ENCODE measurements around the gene DALRD3. TPM values are rescaled to one million over a fixed set of nuclear protein-coding genes. Genes with fewer than 3 reads are reported as not detected.

Gene DALRD3
- total and polyA plus RNA-seq, 2 donors (not counting 1 experiment from before 2014, with no cell fraction given), result 57.2 to 82.6 TPM

DNA sequence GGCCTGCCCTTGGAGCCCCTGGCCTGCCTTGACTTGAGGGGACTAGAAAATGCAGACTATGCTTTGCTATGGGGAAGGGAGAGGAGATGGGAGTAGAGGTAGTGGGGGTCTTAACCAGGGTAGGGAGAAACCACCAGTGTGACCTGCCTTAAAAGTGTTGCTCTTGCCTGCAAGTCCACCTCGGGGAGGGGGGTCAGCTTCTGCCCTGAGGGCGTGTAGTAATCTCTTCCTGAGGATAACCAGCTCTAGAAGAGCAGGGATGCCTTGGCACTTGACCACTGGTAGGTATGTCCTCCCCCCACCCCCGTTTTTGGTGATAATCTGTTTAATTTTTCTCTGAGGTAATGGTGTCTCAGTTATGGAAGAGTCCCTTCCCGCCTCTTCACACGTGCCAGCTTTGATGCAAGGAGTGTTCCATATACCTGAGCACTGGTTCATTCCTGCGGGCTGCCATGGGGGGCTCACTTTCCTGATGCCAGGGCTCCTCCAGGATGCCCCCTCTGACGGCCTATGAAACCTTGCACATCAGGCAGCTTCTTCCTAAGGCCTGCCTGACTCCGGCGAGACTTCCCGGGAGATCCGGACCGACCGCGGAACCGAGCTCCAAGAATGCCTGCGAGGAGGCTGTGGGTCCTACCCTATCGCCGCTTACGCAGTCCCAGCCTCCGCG lies 29.1 kb downstream of the DALRD3 start:
- ATAC-seq (ENCODE audit: low read depth) (no peak), DNase-seq (no peak)
- Histone ChIP-seq H3K27ac (ENCODE audit: low read length in 2 of 2) (peak overlapping the region; percentile 24 to 32), H3K4me3 (ENCODE audit: control extremely low read depth in 1 of 5, extremely low read depth in 1 of 5, insufficient read depth in 1 of 5, low read depth in 2 of 5, low read length in 4 of 5) (peak overlapping the region; percentile 53 to 86 (median 74)), H2AFZ (ENCODE audit: insufficient read depth, low read depth, low read length, poor library complexity, severe bottlenecking) (peak overlapping the region; percentile 91), H3K9ac (ENCODE audit: low read length) (peak overlapping the region; percentile 91), H3K9me3 (ENCODE audit: control extremely low read depth in 1 of 3, control insufficient read depth in 2 of 3, insufficient read depth in 1 of 3, low read length in 2 of 3) (no peaks in the 10 kb centered on the region), H3K4me2 (replicated peaks; ENCODE audit: low read depth, low read length, poor library complexity, severe bottlenecking) (peak overlapping the region; percentile 97), H4K20me1 (ENCODE audit: control insufficient read depth, insufficient read depth, low read length, poor library complexity, severe bottlenecking) (no peaks in the 10 kb centered on the region), H3K79me2 (ENCODE audit: control insufficient read depth, insufficient read depth, low read length) (peaks cover 11% of the 10 kb centered on the region), H3K27me3 (replicated peaks in 1 of 4; ENCODE audit: control extremely low read depth in 1 of 4, control insufficient read depth in 3 of 4, insufficient read depth in 4 of 4, low read length in 3 of 4) (no peaks in the 10 kb centered on the region), H3K36me3 (replicated peaks in 1 of 2; ENCODE audit: control extremely low read depth in 1 of 2, control insufficient read depth in 1 of 2, extremely low read depth in 1 of 2, insufficient read depth in 2 of 2, low read length in 1 of 2) (peaks cover 0 to 11% of the 10 kb centered on the region in 2 experiments), H3K4me1 (ENCODE audit: control insufficient read depth in 2 of 2, insufficient read depth in 2 of 2, low read length in 2 of 2) (peaks cover 18 to 21% of the 10 kb centered on the region in 2 donors)
- H3K27me3 Mint-ChIP-seq, result no peaks in the 10 kb centered on the region
- peak overlapping the region; percentile 96 for H3K4me3 Mint-ChIP-seq
- TF ChIP-seq, protein P1, sequence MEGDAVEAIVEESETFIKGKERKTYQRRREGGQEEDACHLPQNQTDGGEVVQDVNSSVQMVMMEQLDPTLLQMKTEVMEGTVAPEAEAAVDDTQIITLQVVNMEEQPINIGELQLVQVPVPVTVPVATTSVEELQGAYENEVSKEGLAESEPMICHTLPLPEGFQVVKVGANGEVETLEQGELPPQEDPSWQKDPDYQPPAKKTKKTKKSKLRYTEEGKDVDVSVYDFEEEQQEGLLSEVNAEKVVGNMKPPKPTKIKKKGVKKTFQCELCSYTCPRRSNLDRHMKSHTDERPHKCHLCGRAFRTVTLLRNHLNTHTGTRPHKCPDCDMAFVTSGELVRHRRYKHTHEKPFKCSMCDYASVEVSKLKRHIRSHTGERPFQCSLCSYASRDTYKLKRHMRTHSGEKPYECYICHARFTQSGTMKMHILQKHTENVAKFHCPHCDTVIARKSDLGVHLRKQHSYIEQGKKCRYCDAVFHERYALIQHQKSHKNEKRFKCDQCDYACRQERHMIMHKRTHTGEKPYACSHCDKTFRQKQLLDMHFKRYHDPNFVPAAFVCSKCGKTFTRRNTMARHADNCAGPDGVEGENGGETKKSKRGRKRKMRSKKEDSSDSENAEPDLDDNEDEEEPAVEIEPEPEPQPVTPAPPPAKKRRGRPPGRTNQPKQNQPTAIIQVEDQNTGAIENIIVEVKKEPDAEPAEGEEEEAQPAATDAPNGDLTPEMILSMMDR (IDR thresholded peaks at IDR 0.05), result peak; percentile 8
- TF ChIP-seq EZH2 (IDR thresholded peaks at IDR 0.05; ENCODE audit: borderline replicate concordance, insufficient read depth, low read depth, low read length, poor library complexity, severe bottlenecking), result no peak
- ChIA-PET POLR2A (interaction anchor here (1.1 to 2.2 kb wide), 5 partner anchors 18 to 33 kb away, joined by 3 to 13 read pairs (median 7); partner anchors contain the start of genes NDUFAF3 and WDR6), CTCF (interaction anchor here (0.8 to 6.4 kb wide), 14 partner anchors 17 to 460 kb away, joined by 3 to 73 read pairs (median 16); partner anchors contain the start of genes IMPDH2, NDUFAF3, QARS1 and QRICH1)
- 4% methylated on average over 19 of the region's 21 CpGs for WGBS (ENCODE audit: insufficient coverage)
- no peaks in the 10 kb centered on the region for H3K9me3 Mint-ChIP-seq (ENCODE audit: insufficient read depth)
- peak overlapping the region; percentile 95 for H3K27ac Mint-ChIP-seq
- peaks cover 28% of the 10 kb centered on the region for H3K4me1 Mint-ChIP-seq
- intact Hi-C loops (cut with micrococcal nuclease), result no loop called here

DNA sequence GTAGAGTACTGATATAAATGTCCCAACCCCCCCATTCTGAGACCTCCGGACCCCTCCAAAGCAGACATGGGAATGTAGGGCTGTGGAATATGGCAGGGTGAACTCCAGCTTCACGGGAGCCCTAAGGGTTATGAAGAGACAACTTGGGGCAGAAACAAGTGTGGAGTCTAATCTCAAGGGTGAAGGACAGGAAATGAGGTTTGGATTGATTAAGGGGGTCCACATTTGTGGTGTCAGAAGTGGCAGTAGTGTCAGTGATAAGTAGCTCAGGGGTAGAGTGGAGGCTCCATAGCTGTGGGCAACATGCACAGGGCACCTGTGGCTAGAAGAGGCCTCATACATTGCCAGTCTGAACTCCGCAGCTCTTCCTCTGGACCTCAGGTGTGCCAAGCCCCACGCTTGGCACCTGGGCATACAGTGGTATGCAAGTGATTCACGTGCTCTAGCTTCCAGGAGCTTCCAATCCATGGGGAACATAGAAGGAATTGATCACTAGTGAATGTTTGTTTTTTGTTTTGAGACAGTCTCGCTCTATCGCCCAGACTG lies 32.5 kb downstream of the DALRD3 start:
- 100% methylated on average over 5 of the region's 7 CpGs for WGBS (ENCODE audit: insufficient coverage)
- ATAC-seq (ENCODE audit: low read depth) (no peak), DNase-seq (no peak)
- Mint-ChIP-seq H3K27ac (no peak overlapping the region), H3K4me3 (no peak overlapping the region), H3K9me3 (ENCODE audit: insufficient read depth) (no peaks in the 10 kb centered on the region), H3K4me1 (peaks cover 17% of the 10 kb centered on the region), H3K27me3 (no peaks in the 10 kb centered on the region)
- CTCF ChIA-PET, result interaction anchor here (0.7 to 6.4 kb wide), 6 partner anchors 22 to 171 kb away, joined by 3 to 69 read pairs (median 14); partner anchors contain the start of genes NDUFAF3, QRICH1 and WDR6
- no peaks in the 10 kb centered on the region for H3K9me3 ChIP-seq (ENCODE audit: control extremely low read depth in 1 of 3, control insufficient read depth in 2 of 3, insufficient read depth in 1 of 3, low read length in 2 of 3)
- H3K9ac ChIP-seq (ENCODE audit: low read length), result no peak overlapping the region
- no peaks in the 10 kb centered on the region for H4K20me1 ChIP-seq (ENCODE audit: control insufficient read depth, insufficient read depth, low read length, poor library complexity, severe bottlenecking)
- no peak overlapping the region for H2AFZ ChIP-seq (ENCODE audit: insufficient read depth, low read depth, low read length, poor library complexity, severe bottlenecking)
- TF ChIP-seq EZH2 (IDR thresholded peaks at IDR 0.05; ENCODE audit: borderline replicate concordance, insufficient read depth, low read depth, low read length, poor library complexity, severe bottlenecking), result no peak
- H3K27me3 ChIP-seq (replicated peaks in 1 of 4; ENCODE audit: control extremely low read depth in 1 of 4, control insufficient read depth in 3 of 4, insufficient read depth in 4 of 4, low read length in 3 of 4), result no peaks in the 10 kb centered on the region
- peaks cover 5% of the 10 kb centered on the region for H3K79me2 ChIP-seq (ENCODE audit: control insufficient read depth, insufficient read depth, low read length)
- H3K4me2 ChIP-seq (replicated peaks; ENCODE audit: low read depth, low read length, poor library complexity, severe bottlenecking), result no peak overlapping the region
- peaks cover 1 to 40% of the 10 kb centered on the region in 2 experiments for H3K36me3 ChIP-seq (replicated peaks in 1 of 2; ENCODE audit: control extremely low read depth in 1 of 2, control insufficient read depth in 1 of 2, extremely low read depth in 1 of 2, insufficient read depth in 2 of 2, low read length in 1 of 2)
- POLR2A ChIA-PET, result interaction anchor here (0.9 kb wide), 1 partner anchor 22 kb away, joined by 4 read pairs; the partner anchor contains the start of gene WDR6
- intact Hi-C loops (cut with micrococcal nuclease), result no loop called here
- no peak overlapping the region for H3K4me3 ChIP-seq (ENCODE audit: control extremely low read depth in 1 of 5, extremely low read depth in 1 of 5, insufficient read depth in 1 of 5, low read depth in 2 of 5, low read length in 4 of 5)
- H3K4me1 ChIP-seq (ENCODE audit: control insufficient read depth in 2 of 2, insufficient read depth in 2 of 2, low read length in 2 of 2), result peaks cover 10 to 13% of the 10 kb centered on the region in 2 donors
- H3K27ac ChIP-seq (ENCODE audit: low read length in 2 of 2), result no peak overlapping the region
